ENCODE results near the gene TLE6.

DNA sequence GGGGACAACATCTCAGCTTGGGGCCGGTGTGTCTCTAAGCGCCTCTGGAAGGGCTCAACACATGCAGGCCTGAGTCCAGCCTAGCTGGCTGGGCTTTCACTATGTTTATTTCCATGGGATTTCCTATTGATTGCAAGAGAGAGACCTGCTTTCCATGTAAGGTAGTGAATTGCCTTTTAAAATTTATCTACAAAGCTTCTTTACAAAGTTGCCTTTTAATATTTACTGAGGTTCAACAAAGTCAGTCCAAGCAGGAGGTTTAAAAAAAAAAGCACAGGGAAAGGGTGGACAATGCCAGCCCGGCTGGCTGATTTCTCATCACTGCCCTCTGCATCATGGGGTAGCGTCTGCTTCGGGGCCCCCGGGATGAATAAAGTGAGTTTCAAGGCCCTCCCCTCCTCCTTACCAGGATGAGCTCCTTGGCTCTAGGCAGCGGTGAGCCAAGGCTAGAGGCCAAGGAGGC lies 35.9 kb downstream of the TLE6 start:
- TF ChIP-seq, protein P1, sequence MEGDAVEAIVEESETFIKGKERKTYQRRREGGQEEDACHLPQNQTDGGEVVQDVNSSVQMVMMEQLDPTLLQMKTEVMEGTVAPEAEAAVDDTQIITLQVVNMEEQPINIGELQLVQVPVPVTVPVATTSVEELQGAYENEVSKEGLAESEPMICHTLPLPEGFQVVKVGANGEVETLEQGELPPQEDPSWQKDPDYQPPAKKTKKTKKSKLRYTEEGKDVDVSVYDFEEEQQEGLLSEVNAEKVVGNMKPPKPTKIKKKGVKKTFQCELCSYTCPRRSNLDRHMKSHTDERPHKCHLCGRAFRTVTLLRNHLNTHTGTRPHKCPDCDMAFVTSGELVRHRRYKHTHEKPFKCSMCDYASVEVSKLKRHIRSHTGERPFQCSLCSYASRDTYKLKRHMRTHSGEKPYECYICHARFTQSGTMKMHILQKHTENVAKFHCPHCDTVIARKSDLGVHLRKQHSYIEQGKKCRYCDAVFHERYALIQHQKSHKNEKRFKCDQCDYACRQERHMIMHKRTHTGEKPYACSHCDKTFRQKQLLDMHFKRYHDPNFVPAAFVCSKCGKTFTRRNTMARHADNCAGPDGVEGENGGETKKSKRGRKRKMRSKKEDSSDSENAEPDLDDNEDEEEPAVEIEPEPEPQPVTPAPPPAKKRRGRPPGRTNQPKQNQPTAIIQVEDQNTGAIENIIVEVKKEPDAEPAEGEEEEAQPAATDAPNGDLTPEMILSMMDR (IDR thresholded peaks at IDR 0.05; ENCODE audit: extremely low read depth in 1 of 2, insufficient read depth in 1 of 2, low read depth in 1 of 2, low read length in 2 of 2): no peak
- TF ChIP-seq POLR2A (IDR thresholded peaks at IDR 0.05; ENCODE audit: low read depth, low read length) (no peak), EZH2 (IDR thresholded peaks at IDR 0.05; ENCODE audit: borderline replicate concordance, low read depth, low read length, severe bottlenecking) (no peak), FOS (IDR thresholded peaks at IDR 0.05; ENCODE audit: borderline replicate concordance, insufficient read depth, low read length) (no peak), POLR2AphosphoS5 (IDR thresholded peaks at IDR 0.05; ENCODE audit: insufficient read depth, low read depth, low read length) (no peak), JUN (IDR thresholded peaks at IDR 0.05; ENCODE audit: borderline replicate concordance, insufficient read depth, insufficient read length, low read depth) (no peak), MYC (IDR thresholded peaks at IDR 0.05; ENCODE audit: low read depth, low read length) (no peak)
- TF ChIP-seq, protein P2, sequence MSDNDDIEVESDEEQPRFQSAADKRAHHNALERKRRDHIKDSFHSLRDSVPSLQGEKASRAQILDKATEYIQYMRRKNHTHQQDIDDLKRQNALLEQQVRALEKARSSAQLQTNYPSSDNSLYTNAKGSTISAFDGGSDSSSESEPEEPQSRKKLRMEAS (IDR thresholded peaks at IDR 0.05; ENCODE audit: insufficient read depth, insufficient read length): no peak

Data from endothelial cell of umbilical vein (primary cell).